SU-DHL-6 (cell line): Measurements from ENCODE around the gene CYP4F3.
"Not testable (repeated sequence)": the region's sequence is repeated elsewhere in the genome, so short reads cannot be mapped to it uniquely, and the experiment has no call there.

Experiments
- H2AFZ ChIP-seq: fragments of 200-600 bp; sonication (generic); 2 replicates; pipeline ENCODE4 v1.6.1; 2014; ENCODE audit warnings: low read depth, mild to moderate bottlenecking, moderate library complexity, mixed read lengths, antibody characterized with exemption, low read length; ENCODE audit not compliant: severe bottlenecking
- H3F3A ChIP-seq: fragments of 200-600 bp; shearing (Covaris generic); 2 replicates; pipeline ENCODE4 v1.6.0; 2016; ENCODE audit warnings: antibody characterized with exemption, mild to moderate bottlenecking; ENCODE audit not compliant: insufficient read depth
- H3K27ac ChIP-seq: fragments of 200-600 bp; sonication (generic); 2 replicates; pipeline ENCODE4 v1.5.1; 2016; ENCODE audit warnings: low read depth, mild to moderate bottlenecking, low read length, moderate library complexity, mixed read lengths
- H3K27me3 ChIP-seq: fragments of 200-600 bp; sonication (generic), shearing (Covaris generic); 2 replicates; pipeline ENCODE4 v1.6.0; 2014; ENCODE audit warnings: mild to moderate bottlenecking, low read length
- H3K36me3 ChIP-seq: fragments of 200-600 bp; sonication (generic); 2 replicates; pipeline ENCODE4 v1.6.1; 2014; ENCODE audit warnings: mild to moderate bottlenecking, low read length, mixed read lengths
- H3K4me2 ChIP-seq: fragments of 300-600, 200-600 bp; shearing (Covaris generic), sonication (generic); 2 replicates; pipeline ENCODE4 v1.6.0; 2014; ENCODE audit warnings: low read length, low read depth, mild to moderate bottlenecking; ENCODE audit not compliant: poor library complexity, severe bottlenecking
- H3K4me3 ChIP-seq: fragments of 200-600 bp; sonication (generic); 2 replicates; pipeline ENCODE4 v1.5.1; 2014; ENCODE audit warnings: antibody characterized with exemption, low read length, mild to moderate bottlenecking, mixed read lengths; ENCODE audit not compliant: insufficient read depth, poor library complexity, severe bottlenecking
- H3K79me2 ChIP-seq: fragments of 200-600 bp; sonication (generic); 2 replicates; pipeline ENCODE4 v1.6.1; 2014; ENCODE audit warnings: mild to moderate bottlenecking, low read length, moderate library complexity; ENCODE audit not compliant: insufficient read depth
- H3K9ac ChIP-seq: fragments of 200-600 bp; sonication (generic); 2 replicates; pipeline ENCODE4 v1.7.0; 2014; ENCODE audit warnings: mild to moderate bottlenecking, low read length
- H3K9me2 ChIP-seq: fragments of 200-600 bp; sonication (generic); replicated peaks from 2 replicates; pipeline ENCODE4 v1.6.1; 2014; ENCODE audit warnings: low read length; ENCODE audit not compliant: insufficient read depth
- H3K9me3 ChIP-seq: fragments of 200-600 bp; sonication (generic); 2 replicates; pipeline ENCODE4 v1.6.1; 2014; ENCODE audit warnings: low read length, mixed read lengths; ENCODE audit not compliant: insufficient read depth
- H4K20me1 ChIP-seq: fragments of 200-600 bp; sonication (generic); 2 replicates; pipeline ENCODE4 v1.6.1; 2014; ENCODE audit warnings: low read depth, mild to moderate bottlenecking, antibody characterized with exemption, low read length, moderate library complexity, mixed read lengths
- EZH2phosphoT487 ChIP-seq: fragments of 200-600 bp; sonication (generic), shearing (Covaris generic); conservative IDR thresholded peaks from 2 replicates; pipeline ENCODE4 v1.6.1; 2018; ENCODE audit warnings: mild to moderate bottlenecking, antibody characterized with exemption, low read length, moderate library complexity, mixed read lengths
- TF ChIP-seq, protein P1 (sequence below): fragments of 200-600 bp; sonication (generic); IDR thresholded peaks from one replicate; pipeline ENCODE4 v1.5.1; 2017; ENCODE audit warnings: antibody characterized with exemption, mild to moderate bottlenecking, low read length, moderate library complexity; ENCODE audit not compliant: insufficient read depth, poor library complexity, severe bottlenecking

CYP4F3 gene

DNA sequence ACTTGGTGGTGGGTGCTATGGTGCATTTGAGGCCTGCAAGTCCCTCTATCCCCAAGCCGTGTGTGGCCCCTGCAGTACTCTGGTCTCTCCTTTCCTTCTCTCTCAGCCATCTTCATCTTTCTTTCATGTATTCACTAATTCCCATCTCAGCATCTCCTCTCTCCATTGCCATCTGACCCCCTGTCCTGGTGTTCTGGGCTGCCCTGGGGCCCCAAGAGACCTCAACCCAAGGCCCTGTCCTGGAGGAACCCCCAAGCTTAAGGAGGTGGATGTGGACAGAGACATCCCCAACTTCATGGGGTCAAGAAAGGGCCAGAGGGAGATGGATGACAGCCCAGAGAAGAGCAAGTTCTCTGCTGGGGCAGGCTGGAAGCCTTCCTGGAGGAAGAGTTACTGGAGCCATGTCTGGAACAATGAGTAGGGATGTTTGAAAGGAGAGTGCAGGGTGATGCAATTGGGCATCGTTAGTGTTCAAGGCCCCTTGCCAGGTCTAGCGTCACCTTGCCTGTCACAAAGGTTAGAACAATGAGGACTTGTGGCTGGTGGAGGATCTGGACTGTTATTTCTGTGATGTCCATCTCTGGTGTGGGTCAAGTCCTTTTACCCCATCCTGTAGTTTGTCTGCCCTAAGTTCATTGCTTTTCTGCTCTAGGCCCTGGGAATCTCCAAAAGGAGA lies 3.5 kb downstream of the CYP4F3 start:
- no peaks in the 10 kb centered on the region for H3F3A ChIP-seq
- H4K20me1 ChIP-seq: no peaks in the 10 kb centered on the region
- no peak overlapping the region for H3K9ac ChIP-seq
- TF ChIP-seq, protein P1, sequence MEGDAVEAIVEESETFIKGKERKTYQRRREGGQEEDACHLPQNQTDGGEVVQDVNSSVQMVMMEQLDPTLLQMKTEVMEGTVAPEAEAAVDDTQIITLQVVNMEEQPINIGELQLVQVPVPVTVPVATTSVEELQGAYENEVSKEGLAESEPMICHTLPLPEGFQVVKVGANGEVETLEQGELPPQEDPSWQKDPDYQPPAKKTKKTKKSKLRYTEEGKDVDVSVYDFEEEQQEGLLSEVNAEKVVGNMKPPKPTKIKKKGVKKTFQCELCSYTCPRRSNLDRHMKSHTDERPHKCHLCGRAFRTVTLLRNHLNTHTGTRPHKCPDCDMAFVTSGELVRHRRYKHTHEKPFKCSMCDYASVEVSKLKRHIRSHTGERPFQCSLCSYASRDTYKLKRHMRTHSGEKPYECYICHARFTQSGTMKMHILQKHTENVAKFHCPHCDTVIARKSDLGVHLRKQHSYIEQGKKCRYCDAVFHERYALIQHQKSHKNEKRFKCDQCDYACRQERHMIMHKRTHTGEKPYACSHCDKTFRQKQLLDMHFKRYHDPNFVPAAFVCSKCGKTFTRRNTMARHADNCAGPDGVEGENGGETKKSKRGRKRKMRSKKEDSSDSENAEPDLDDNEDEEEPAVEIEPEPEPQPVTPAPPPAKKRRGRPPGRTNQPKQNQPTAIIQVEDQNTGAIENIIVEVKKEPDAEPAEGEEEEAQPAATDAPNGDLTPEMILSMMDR: no peak
- no peak for TF ChIP-seq EZH2phosphoT487
- H3K27ac ChIP-seq: no peak overlapping the region
- no peaks in the 10 kb centered on the region for H3K27me3 ChIP-seq
- no peaks in the 10 kb centered on the region for H3K79me2 ChIP-seq
- H3K9me3 ChIP-seq: no peaks in the 10 kb centered on the region
- H3K36me3 ChIP-seq: no peaks in the 10 kb centered on the region
- no peak overlapping the region for H3K4me3 ChIP-seq
- H2AFZ ChIP-seq: no peak overlapping the region
- no peak overlapping the region for H3K4me2 ChIP-seq
- H3K9me2 ChIP-seq: no peaks in the 10 kb centered on the region

DNA sequence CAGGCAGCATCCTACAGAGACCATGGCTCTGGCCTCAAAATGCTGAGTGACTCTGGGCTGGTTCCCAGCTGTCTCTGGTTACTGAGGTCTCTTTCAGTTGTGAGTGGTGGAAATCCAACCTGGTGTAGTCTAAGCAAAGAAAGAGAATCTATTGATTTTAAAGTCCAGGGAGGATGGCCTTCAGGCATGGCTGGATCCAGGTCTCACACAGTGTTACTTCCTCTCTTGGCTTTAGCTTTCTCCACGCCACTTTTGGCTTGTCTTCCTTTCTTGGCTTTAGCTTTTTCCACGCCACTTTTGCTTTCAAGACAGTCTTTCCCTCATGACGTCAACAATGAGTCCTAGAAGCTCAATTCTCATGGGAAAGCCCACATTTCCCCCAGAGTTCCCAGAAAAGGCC lies 4.1 kb downstream of the CYP4F3 start:
- no peak for TF ChIP-seq EZH2phosphoT487
- TF ChIP-seq, protein P1: no peak
- Histone ChIP-seq H3K9me3 (no peaks in the 10 kb centered on the region), H3K4me3 (no peak overlapping the region), H2AFZ (no peak overlapping the region), H4K20me1 (no peaks in the 10 kb centered on the region), H3K79me2 (no peaks in the 10 kb centered on the region), H3K9me2 (no peaks in the 10 kb centered on the region), H3F3A (no peaks in the 10 kb centered on the region), H3K9ac (no peak overlapping the region), H3K36me3 (no peaks in the 10 kb centered on the region), H3K27ac (no peak overlapping the region), H3K4me2 (no peak overlapping the region), H3K27me3 (no peaks in the 10 kb centered on the region)

DNA sequence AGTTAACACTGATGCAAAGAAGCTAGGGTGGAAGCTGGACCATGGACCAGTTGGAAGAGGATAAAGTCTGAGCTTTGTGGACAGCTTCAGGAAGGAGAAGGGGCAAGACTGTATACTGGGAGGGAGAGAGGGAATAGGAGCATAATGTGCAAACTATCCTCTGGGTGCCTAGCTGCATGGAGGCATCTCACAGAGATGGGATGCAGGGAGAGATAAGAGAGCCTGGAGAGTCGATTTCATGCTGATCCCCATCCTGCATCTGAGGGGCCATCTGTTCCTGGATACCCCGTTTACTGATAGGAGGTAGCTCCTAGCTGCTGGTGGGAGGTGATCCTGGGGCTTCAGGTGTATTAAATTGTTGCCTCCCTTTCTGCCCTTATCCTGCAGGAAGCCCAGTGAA lies 8.8 kb downstream of the CYP4F3 start:
- H3K9me3 ChIP-seq: no peaks in the 10 kb centered on the region
- H3K4me2 ChIP-seq: no peak overlapping the region
- H4K20me1 ChIP-seq: no peaks in the 10 kb centered on the region
- no peak overlapping the region for H3K27ac ChIP-seq
- no peaks in the 10 kb centered on the region for H3K27me3 ChIP-seq
- H3K79me2 ChIP-seq: no peaks in the 10 kb centered on the region
- no peak for TF ChIP-seq EZH2phosphoT487
- TF ChIP-seq, protein P1: no peak
- H3K36me3 ChIP-seq: no peaks in the 10 kb centered on the region
- H3K4me3 ChIP-seq: no peak overlapping the region
- no peak overlapping the region for H2AFZ ChIP-seq
- H3K9me2 ChIP-seq: no peaks in the 10 kb centered on the region
- H3F3A ChIP-seq: no peaks in the 10 kb centered on the region
- H3K9ac ChIP-seq: no peak overlapping the region

DNA sequence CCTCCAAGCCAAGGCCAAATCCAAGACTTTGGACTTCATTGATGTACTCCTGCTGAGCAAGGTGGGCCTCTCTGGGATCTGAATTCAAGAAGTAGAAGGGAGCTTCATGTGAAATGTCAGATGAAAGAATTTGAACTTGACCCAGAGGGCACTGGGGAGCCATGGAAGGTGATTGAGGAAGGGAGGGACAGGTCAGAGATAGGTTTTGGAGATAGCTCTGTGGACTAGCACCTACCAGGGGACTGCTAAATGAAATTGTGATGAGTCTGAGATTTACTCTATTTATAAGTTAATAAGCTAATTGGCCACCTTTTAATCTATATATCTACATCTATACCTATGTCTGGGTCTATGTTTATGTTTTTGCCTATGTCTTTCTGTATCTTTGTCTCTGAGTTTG lies 9.4 kb downstream of the CYP4F3 start:
- not testable (repeated sequence) for H3K79me2 ChIP-seq, H3F3A ChIP-seq, H3K4me3 ChIP-seq

More for the DNA sequence above, 9.4 kb downstream of the CYP4F3 start:
- not testable (repeated sequence) for H2AFZ ChIP-seq, H3K9me3 ChIP-seq, H3K4me2 ChIP-seq, H3K9me2 ChIP-seq, H3K9ac ChIP-seq, H4K20me1 ChIP-seq, H3K27me3 ChIP-seq, H3K36me3 ChIP-seq, H3K27ac ChIP-seq
